CD4-positive, alpha-beta T cell treated with Interleukin-15 for 1 hour (primary cell): ENCODE data around the gene PDZD8.

ENCODE experiments used
- DNase-seq: peaks from one replicate; pipeline ENCODE4 v3.0.0-alpha.2; 2020

Gene PDZD8

DNA sequence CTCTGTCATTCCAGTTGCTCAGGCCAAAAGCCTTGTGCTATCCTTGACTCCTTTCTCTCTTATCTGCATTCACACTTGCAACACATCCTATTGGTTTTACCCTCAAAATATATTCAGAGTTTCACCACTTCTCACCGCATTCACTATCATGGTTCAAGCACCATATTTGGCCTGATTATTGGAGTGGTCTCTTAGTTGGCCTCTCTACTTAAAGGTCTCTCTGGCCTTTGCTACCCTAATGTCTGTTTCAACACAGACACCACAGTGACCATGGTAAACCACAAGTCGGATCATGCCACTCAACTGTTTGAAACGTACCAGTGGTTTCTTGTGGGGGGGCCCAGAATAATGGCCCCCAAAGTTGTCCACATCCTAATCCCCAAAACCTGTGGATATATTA, 15.2 kb upstream of the PDZD8 start:
- no peak for DNase-seq

DNA sequence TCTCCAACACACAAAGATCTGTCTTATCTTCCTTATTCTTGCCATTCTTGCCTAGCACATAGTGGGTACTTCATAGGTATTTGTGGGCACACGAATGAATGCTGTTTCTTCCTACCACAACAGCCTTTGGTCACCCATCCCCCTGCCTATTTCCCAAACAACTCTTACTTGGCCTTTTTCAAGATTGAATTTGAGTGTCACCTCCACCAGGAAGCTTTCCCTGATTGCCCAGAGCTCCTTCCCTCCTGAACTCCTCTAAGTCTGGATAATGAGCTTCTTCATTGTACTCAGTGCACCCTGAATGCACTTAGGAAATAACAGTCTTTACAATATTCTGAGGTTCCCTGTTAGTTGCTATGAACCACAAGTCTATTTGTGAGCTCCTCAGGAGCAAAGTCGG, 11.6 kb upstream of the PDZD8 start:
- no peak for DNase-seq

DNA sequence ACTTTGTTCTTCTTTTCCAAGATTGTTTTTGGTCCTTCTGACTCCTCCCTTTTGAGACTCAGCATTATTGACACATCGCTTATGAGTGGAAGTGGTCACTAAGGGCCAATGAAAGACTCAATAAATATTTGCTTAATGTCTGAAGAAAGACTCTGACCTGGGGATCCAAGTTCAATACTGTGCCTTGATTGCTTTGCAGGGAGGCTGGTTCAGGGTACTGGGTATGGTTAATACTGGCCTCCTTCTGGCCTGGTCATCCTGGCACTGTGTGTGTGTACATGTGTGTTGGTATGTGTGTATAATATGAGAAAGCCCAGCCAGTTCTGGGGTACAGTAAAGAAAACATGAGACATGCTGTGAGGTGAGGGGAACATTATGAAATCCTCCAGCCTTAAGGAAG, 7.6 kb upstream of the PDZD8 start:
- DNase-seq, result no peak

DNA sequence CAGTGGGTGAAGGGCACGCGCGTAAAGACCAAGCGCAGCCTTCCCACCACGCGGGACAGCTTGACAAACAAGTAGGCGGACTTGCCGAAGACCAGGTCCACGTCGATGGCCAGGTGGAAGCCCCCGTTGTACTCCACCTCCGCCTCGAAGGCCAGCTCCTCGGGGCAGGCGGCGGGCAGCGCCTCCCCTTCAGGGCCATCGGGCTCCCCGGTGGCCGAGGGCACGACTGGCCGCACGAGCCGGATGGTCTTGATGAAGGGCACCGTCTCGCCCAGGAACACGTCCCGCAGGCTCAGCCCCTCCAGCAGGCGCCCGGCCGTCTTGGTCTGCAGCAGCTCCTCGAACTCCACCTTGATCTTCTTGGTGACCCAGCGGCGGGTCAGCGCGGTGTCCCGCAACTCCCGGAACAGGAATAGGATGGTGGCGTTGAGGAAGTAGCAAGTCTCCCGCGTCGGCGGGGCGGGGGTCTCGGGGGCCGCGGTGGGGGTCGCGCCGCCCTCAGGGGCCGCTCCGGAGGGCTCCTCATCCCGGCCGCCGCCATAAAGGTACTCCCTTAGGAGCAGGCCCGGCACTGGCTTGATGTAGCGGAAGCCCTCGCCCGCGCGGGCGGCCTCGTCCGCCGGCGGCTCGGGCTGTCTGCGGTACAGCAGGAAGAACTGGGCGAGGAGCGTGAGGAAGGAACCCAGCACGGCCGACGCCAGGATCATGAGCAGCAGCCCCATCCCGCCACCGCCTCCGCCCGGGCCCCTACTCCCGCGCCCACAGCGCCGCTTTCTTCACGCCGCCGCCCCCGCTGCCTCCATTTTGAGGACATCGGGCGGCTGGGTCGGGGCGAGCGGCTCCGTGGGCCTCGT, 507 bp downstream of the PDZD8 start:
- no peak for DNase-seq

DNA sequence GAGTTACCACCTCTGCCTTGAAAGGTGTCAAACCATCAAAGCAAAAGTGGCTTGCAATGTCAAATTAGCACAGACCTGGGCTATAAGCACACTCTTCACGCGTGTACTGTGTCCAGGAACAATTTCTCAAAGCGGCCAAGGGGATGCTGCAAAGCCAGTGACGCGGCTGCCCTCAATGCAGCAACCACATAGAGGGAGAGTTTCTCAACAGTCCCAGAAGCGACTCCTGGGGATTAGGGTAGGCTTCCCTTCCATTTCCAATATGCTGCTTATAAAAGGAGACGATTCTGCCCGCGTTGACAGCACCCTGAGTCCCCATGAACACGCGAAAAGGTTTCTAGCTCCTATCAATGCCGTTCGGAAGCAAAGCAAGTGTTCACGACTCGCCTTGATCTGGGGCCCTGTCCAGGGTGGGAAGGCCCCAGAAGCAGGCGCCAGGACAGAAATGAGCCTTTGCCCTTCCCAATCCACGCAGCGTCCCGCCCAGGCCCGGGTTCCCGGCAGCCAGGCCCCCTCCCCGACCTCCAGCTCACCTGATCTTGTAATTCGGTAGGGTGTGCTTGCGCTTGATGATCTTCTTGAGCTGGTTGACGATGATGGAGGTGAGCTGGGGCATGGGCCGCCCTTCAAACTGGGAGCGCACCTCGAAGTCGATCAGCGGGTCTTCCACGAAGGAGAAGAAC, 1.3 kb downstream of the PDZD8 start:
- DNase-seq, result peak; percentile 35

DNA sequence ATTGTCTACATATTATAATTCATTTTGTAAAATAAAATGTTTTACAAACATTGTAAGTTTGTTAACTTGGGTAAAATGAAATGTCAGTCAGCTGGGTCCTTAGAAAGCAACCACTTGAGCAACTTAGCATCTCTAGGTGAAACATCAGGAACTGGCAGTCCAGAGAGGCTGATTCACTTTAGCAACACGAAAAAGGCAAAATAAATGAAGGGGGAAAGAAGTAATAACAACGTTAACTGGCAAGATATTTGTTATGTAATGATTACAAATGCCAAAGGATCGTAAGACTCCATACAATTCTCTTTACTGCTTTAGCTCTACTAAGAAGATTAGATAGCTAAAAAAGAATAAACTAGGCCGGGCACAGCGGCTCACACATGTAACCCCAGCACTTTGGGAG, 5.0 kb downstream of the PDZD8 start:
- no peak for DNase-seq

DNA sequence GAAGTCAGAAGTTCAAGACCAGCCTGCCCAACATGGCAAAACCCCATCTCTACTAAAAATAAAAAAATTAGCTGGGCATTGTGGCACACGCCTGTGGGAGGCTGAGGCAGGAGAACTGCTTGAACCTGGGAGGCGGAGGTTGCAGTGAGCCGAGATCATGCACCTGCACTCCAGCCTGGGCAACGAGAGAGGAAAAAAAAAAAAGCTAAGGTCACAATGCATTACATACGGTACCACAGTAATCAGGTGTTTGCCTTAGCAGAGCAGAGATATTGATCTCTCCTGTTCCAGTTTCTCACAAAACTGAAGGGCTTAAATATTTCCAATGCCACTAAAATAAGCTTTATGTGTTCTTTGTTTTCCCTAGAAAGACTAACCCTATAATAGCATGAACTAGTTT, 7.5 kb downstream of the PDZD8 start:
- no peak for DNase-seq

DNA sequence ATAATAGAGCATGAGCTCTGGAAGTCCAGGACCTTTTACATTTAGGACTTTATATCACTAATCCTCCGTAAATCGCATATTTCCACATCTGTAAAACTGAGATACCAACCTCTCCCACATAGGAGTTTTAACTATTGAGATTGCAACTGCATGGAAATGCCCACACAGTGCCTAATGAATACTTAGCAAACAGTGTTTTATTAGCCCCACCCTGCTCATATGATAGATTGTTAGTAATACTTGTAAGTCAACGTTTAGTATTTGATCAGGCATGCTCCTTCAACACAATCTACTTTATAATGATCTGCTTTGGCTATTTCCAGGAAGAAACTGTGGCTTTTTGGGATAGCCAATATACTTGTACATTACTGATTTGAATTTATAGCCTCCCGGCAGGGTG, 8.5 kb downstream of the PDZD8 start:
- no peak for DNase-seq

DNA sequence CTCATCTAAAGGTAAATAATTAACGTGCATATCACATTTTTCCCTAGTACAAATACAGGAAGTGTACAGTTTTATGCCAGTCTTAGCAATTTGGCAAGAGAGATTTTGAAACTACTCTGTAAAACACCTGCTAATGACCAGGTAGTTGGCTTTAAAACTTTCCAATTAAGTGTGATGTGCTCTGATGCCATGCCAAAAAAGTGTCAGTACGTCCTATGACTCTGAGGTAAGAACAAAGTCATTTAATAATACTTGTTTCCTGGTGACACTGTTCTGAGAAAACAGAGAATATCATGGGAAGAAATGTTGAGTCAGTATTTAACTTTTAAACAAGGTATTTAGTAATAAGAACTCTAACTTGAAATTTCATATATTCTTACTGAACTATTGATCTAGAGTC, 9.6 kb downstream of the PDZD8 start:
- DNase-seq, result no peak

DNA sequence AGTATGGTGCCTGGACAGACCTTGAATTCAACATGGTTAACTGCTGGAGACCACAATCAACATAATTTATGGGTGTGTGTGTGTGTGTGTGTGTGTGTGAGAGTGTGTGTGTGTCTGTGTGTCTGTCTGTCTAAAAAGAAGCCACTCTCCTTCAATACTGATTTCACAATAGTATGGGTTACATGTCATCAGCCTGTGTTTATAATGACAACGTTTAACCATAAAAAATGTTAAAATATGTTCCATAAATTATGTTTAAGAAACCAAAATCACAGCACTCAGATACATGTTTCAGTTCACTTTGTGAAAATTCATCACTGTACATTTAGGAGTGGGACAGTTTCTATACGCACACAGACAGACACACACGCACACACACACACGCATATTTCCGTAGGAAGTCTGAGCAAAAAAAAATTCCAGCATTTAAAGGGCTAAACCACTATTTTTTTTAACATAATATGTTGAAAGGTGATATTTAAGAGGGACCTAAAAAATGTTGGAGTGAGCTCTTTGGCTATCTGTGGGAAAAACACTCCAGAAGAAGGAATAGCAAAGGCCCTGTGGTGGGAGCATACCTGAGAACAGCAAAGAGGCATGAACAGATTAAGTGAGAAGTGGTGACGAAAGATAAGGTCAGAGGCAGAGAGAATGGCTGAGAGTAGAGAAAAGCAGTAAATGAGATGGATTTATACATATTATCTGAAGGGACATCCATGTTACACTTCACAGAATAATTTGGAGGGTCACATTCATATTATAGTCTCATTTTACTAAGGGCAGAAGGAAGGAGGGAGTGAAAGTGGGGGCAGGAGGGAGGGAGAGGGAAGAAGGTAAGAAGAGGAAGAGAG, 10.9 kb downstream of the PDZD8 start:
- no peak for DNase-seq

DNA sequence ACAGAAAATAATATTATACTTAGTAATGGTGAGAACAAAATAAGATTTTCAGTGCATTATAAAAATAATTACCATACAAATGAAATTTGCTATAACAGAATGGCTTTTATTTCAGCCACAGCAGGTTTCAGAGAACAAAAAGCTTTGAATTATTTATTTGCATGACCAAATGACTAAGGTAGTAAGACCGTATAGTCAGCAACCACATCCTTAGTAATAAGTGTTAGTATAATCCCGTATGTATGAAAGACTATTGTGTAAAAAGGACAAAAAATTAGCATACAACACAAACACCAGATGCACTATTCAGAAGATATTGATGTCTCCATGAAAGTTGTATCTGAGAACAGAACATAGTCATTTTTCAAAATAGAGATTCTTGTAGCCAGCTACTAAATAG, 12.2 kb downstream of the PDZD8 start:
- no peak for DNase-seq

DNA sequence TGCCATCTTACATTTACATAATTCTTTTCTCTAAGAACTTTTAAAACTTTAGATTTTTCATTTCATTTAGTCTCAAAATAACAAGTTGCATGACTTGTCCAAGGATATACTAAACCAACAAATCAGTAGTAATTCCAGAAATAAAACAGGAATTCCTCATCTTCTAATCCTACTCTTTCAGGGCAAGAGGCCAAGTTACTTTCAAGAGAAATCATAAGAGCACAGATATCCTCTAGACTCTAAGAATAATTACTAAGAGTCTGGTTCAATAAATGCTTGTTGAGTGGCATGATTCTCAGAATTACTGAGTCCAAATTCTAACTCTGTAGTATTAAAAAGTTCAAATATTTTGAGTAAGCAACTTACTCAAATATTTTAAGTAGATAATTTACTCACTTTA, 12.9 kb downstream of the PDZD8 start:
- no peak for DNase-seq

DNA sequence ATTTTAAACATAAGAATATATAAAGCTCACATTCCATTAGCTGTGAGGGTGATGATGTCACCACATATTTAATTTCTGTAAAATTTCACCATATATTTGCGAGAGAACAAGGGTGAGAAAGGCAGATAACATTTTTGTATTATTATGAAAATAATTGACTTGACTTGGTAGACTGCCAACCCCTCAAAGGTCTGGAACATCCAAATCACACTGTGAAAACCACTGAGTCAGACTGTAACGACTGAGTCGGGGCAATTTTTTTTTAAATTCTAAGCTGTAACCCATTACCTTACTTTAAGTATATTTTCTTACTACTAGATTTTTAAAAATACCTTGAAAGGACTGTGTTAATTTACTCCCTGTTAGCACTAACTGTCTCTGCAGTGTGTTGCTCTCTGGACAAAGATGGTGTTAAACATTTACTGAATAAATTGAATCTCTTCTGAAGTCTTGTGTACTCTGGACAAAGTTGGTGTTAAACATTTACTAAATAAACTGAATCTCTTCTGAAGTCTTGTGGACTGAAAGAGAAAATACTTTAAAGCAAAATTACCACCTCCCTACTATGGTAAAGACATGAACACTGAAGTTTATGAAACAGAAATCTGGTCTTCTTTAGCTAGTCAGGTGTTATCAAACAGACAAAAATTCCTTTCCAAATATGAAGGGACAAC, 14.1 kb downstream of the PDZD8 start:
- DNase-seq, result no peak

DNA sequence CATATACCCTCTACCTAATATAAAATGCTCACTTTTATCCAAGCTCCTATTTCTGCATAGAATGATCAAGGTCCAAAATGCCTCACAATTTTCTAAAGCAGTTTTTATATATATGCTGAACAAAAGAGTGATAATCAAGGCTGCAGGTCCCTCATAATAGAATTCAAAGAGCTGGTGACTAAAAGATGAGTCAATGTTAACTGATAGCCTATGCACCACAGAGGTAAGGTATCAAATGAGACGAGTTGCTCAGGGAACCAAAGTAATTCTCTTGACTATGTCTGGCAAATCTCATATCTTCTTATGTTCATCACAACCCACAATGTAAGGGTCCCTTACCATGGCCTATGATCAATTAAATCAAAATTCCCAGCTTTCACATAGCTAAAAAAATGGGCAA, 15.2 kb downstream of the PDZD8 start:
- DNase-seq, result no peak

DNA sequence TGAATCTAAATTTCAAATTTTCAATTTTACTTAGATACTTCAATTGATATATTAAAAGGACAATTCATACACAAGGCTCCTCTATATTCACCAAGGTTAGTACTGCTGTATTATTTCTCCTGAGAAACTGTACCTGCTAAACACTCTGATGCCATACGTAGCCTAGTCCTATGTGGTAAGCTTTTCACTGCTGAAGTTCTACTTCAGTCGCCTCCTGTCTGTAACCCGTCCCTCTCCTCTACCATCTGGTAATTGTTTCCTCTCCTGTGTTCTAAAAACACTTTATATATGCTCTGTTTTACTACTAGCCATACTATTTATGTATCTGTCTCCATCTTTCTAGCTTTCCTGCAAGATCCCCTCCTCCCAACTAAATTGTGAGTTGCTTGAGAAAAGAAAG, 20.2 kb downstream of the PDZD8 start:
- DNase-seq, result no peak

DNA sequence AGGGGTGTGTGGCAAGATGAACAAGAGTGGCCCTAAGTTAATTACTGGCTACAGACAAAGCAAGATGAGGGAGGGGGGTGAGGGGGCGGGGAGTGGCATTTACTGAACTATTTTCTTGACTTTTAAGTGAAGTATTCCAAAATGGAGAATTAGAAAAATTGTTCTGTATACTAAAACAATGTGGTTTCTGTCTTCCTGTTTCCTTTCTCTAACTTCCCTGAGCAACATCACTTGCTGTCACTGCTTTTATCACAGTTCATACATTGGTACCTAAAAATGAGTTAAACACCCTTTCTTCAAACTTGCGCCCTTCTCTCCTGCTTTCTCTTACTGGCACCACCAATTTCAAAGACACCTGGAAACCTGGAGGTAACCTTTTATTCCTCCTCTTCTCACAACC, 21.6 kb downstream of the PDZD8 start:
- no peak for DNase-seq

DNA sequence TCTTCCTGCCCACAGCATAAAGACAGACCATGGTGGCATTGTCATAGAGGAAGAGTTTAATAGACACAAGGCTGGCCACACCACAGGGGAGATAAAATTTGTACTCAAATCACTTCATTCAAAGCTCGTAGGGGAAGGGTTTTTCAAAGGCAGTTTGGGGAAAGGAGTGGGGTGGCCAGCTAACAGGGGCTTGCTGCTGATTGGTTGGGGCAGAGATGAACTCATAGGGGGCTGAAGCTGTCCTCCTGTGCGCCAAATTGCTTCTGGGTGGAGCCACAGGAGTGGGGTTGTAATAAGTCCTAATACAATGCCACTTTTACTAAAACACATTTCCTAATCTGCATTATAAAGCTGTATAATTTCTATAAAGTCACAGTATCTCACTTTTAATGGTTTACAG, 22.5 kb downstream of the PDZD8 start:
- no peak for DNase-seq

DNA sequence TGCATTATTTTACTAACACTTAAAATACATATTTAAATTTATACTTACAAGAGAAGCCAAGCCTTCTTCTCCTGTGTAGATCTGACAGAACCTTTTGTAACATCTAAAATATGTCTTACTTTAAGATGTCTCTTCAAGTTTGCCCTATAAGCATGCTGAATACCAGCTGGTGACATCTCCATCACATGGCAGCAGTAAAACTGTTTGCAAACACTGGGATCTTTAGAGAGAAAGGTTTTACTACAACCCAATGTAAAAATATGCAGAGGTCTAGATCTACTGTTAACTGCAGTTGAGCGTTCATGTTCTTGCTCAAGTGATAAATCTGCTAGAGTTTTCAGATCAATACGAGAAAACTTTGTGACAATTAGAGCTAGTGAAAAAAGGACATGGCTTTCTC, 23.2 kb downstream of the PDZD8 start:
- no peak for DNase-seq

DNA sequence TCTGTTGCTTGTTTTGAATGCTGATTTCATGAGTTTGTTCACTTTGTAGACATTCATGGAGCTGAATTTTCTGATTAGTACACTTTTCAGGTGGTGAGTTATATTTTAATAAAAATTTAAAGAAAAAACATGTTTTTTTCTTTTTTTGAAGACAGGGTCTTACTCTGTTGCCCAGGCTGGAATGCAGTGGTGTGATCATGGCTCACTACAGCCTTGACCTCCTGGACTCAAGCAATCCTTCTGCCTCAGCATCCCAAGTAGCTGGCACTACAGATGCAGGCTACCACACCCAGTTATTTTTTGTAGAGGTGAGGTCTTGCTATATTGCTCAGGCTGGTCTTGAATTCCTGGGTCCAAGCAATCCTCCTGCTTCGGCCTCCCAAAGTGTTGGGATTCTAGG, 23.7 kb downstream of the PDZD8 start:
- DNase-seq, result no peak

DNA sequence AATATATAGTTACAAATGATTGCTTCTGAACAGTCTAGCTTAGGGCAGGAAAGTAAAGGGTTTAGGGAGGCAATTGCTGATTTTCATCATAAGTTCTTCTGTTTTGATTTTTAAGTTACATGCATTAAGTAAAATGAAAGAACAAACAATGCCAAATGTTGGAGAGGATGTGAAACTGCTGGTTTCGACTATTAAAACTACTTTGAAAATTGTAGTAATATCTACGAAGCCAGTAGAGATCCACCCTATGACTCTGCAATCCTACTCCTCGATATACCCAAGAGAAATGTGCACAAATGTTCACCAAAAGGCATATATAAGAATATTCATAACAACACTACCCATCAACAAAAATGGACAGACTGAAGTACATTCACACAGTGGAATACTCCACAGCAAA, 24.3 kb downstream of the PDZD8 start:
- DNase-seq, result no peak

DNA sequence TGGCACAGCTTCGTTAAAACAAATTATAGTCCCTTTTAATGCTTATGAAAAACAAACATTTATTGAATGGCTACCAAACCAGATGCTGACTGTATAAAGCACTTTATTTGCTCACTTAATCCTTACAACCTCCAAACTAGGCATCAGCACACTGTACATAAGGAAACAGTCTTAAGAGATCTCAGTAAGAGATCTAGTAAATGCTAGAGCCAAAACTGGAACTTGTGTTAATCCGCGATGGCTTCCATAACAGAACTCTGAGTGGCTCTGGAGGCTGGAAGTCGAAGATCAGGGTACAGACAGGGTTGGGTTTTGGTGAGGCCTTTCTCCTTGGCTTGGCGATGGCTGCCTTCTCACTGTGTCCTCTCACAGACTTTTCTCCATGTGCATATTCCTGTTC, 27.0 kb downstream of the PDZD8 start:
- DNase-seq, result no peak

DNA sequence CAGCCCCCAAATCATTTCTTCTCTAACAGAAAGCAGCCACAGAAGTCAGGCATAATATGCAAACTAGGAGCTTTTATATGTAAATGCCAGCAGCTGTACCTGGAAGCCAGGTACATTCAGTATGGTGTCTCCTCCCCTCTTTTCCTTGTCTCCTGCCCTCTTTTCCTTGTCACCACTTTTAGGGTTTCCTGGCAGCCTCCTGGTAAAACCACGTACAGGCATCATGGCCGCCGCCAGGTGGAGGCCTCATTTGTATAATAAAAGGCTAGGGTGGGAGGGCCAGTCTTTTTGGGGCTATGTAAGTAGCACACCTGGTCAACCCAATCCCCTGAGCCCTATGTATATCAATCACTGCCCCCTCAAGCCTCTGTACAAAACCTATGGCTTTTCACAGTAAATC, 28.7 kb downstream of the PDZD8 start:
- DNase-seq, result no peak

DNA sequence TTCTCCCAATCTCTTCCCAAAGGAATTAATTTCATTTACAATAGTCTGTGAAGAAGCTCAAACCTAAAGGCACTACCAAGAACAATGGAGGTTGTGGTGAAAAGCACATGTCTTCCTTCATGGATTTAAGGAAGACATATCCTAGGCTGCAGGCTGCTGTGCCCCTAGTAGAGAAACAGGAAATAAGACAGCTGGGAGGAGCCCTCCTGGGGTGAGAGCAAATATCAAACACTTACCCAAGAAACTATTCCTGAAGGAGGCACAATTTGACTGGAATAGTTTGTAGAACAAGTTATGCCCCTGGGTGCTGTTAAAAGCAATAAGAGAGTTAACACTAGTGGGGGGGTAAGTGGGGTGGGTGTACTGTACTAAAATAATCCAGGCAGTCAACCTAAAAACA, 30.1 kb downstream of the PDZD8 start:
- DNase-seq, result no peak
